HEK293 (cell line): ENCODE data around the gene ARL5A.

Experiments used
- CTCF ChIP-seq: fragments of 450-650 bp; formaldehyde crosslinking; IDR thresholded peaks from 2 replicates; pipeline ENCODE4 v1.5.1; 2016; ENCODE audit warnings: missing biosample characterization, missing genetic modification characterization
- ELK4 ChIP-seq: IDR thresholded peaks from 2 replicates; pipeline ENCODE4 v1.6.1; 2011; ENCODE audit warnings: mild to moderate bottlenecking, low read depth, low read length, borderline replicate concordance
- HOXD13 ChIP-seq: sonication (generic); formaldehyde crosslinking; IDR thresholded peaks from 2 replicates; pipeline ENCODE4 v1.8.0; 2022; ENCODE audit warnings: missing genetic modification reagents, borderline replicate concordance
- REST ChIP-seq: fragments of 450-650 bp; formaldehyde crosslinking; IDR thresholded peaks from 2 replicates; pipeline ENCODE4 v1.5.1; 2016; ENCODE audit warnings: missing biosample characterization, missing genetic modification characterization
- SCRT1 ChIP-seq: fragments of 450-650 bp; formaldehyde crosslinking; IDR thresholded peaks from 2 replicates; pipeline ENCODE4 v1.5.1; 2016; ENCODE audit warnings: missing biosample characterization, missing genetic modification characterization, borderline replicate concordance
- YY1 ChIP-seq: fragments of 450-650 bp; formaldehyde crosslinking; IDR thresholded peaks from 2 replicates; pipeline ENCODE4 v1.5.1; 2018; ENCODE audit warnings: missing biosample characterization, missing genetic modification characterization
- ZBTB8A ChIP-seq: fragments of 450-650 bp; formaldehyde crosslinking; IDR thresholded peaks from 2 replicates; pipeline ENCODE4 v1.5.1; 2016; ENCODE audit warnings: missing biosample characterization, missing genetic modification characterization
- ZNF350 ChIP-seq: fragments of 450-650 bp; formaldehyde crosslinking; IDR thresholded peaks from 2 replicates; pipeline ENCODE4 v1.5.0; 2017; ENCODE audit warnings: missing biosample characterization, mild to moderate bottlenecking, missing genetic modification characterization
- ZNF558 ChIP-seq: fragments of 450-650 bp; formaldehyde crosslinking; IDR thresholded peaks from 2 replicates; pipeline ENCODE4 v1.5.1; 2016; ENCODE audit warnings: missing biosample characterization, missing genetic modification characterization
- ZNF585B ChIP-seq: fragments of 450-650 bp; formaldehyde crosslinking; IDR thresholded peaks from 2 replicates; pipeline ENCODE4 v1.5.1; 2016; ENCODE audit warnings: missing biosample characterization, missing genetic modification characterization
- ZNF701 ChIP-seq: fragments of 450-650 bp; formaldehyde crosslinking; IDR thresholded peaks from 2 replicates; pipeline ENCODE4 v1.5.1; 2016; ENCODE audit warnings: missing biosample characterization, missing genetic modification characterization
- TF ChIP-seq, protein P1 (sequence below): fragments of 450-650 bp; formaldehyde crosslinking; IDR thresholded peaks from 2 replicates; pipeline ENCODE4 v1.5.1; 2017; ENCODE audit warnings: missing biosample characterization, mild to moderate bottlenecking, missing genetic modification characterization, moderate library complexity
- TF ChIP-seq, protein P2 (sequence below): fragments of 450-650 bp; formaldehyde crosslinking; optimal IDR thresholded peaks from 2 replicates; pipeline ENCODE3; 2016; ENCODE audit warnings: missing biosample characterization, mild to moderate bottlenecking, missing genetic modification characterization
- TF ChIP-seq, protein P3 (sequence below): fragments of 450-650 bp; formaldehyde crosslinking; IDR thresholded peaks from 2 replicates; pipeline ENCODE4 v1.5.0; 2017; ENCODE audit warnings: missing biosample characterization, missing genetic modification characterization, borderline replicate concordance

DNA sequence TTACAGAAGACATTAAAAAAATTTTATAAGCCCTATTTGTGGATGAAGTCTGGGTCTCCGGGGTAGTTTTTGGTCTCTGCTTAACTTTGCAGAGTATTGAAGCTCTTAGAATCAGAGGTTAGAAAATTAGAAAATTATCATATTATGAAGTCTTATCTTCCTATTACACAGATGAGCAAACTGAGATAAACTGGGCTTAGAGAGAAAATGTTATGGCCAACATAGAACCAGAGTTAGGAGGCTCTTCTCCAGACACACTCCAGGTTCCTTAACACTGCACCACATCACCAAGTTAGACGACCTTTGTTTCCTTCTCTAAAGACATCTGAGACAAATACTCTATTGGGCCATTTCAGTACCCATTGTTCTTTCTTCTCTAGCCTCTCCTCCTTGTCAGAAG, 57.2 kb downstream of the ARL5A start:
- TF ChIP-seq ELK4: no peak
- TF ChIP-seq, protein P1, sequence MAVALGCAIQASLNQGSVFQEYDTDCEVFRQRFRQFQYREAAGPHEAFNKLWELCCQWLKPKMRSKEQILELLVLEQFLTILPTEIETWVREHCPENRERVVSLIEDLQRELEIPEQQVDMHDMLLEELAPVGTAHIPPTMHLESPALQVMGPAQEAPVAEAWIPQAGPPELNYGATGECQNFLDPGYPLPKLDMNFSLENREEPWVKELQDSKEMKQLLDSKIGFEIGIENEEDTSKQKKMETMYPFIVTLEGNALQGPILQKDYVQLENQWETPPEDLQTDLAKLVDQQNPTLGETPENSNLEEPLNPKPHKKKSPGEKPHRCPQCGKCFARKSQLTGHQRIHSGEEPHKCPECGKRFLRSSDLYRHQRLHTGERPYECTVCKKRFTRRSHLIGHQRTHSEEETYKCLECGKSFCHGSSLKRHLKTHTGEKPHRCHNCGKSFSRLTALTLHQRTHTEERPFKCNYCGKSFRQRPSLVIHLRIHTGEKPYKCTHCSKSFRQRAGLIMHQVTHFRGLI (tag by site-specific recombination): no peak
- no peak for TF ChIP-seq YY1 (tag by site-specific recombination)
- no peak for TF ChIP-seq ZBTB8A (tag by site-specific recombination)
- TF ChIP-seq REST (tag by site-specific recombination): no peak
- TF ChIP-seq, protein P2, sequence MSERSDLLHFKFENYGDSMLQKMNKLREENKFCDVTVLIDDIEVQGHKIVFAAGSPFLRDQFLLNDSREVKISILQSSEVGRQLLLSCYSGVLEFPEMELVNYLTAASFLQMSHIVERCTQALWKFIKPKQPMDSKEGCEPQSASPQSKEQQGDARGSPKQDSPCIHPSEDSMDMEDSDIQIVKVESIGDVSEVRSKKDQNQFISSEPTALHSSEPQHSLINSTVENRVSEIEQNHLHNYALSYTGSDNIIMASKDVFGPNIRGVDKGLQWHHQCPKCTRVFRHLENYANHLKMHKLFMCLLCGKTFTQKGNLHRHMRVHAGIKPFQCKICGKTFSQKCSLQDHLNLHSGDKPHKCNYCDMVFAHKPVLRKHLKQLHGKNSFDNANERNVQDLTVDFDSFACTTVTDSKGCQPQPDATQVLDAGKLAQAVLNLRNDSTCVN (tag by site-specific recombination): no peak
- TF ChIP-seq HOXD13 (CRISPR knock-in tag): no peak
- no peak for TF ChIP-seq ZNF585B (tag by site-specific recombination)
- no peak for TF ChIP-seq SCRT1 (tag by site-specific recombination)
- TF ChIP-seq ZNF350 (tag by site-specific recombination): no peak
- TF ChIP-seq CTCF (tag by site-specific recombination): no peak
- TF ChIP-seq, protein P3, sequence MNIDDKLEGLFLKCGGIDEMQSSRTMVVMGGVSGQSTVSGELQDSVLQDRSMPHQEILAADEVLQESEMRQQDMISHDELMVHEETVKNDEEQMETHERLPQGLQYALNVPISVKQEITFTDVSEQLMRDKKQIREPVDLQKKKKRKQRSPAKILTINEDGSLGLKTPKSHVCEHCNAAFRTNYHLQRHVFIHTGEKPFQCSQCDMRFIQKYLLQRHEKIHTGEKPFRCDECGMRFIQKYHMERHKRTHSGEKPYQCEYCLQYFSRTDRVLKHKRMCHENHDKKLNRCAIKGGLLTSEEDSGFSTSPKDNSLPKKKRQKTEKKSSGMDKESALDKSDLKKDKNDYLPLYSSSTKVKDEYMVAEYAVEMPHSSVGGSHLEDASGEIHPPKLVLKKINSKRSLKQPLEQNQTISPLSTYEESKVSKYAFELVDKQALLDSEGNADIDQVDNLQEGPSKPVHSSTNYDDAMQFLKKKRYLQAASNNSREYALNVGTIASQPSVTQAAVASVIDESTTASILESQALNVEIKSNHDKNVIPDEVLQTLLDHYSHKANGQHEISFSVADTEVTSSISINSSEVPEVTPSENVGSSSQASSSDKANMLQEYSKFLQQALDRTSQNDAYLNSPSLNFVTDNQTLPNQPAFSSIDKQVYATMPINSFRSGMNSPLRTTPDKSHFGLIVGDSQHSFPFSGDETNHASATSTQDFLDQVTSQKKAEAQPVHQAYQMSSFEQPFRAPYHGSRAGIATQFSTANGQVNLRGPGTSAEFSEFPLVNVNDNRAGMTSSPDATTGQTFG (tag by site-specific recombination): no peak
- TF ChIP-seq ZNF701 (tag by site-specific recombination): no peak
- no peak for TF ChIP-seq ZNF558
